Left forelimb (tissue), 1 donor: ENCODE measurements around the gene ELMO1.

Source experiments
- DNase-seq: peaks from one replicate; pipeline ENCODE4 v3.0.0-alpha.2; 2018; ENCODE audit warnings: low spot score

Gene ELMO1

GRCh38 chr7:37096341-37096740 lies 352.3 kb downstream of the ELMO1 start:
- DNase-seq: no peak

GRCh38 chr7:37095122-37095521 lies 353.5 kb downstream of the ELMO1 start:
- DNase-seq: no peak

GRCh38 chr7:37093257-37093656 lies 355.4 kb downstream of the ELMO1 start:
- DNase-seq: no peak

- no peak for DNase-seq
These were observed 356.1 kb downstream of the ELMO1 start for GRCh38 chr7:37092548-37092947.

GRCh38 chr7:37089972-37090371 lies 358.7 kb downstream of the ELMO1 start:
- DNase-seq: no peak

GRCh38 chr7:37085600-37085999 lies 363.1 kb downstream of the ELMO1 start:
- no peak for DNase-seq

- no peak for DNase-seq
These were observed 364.4 kb downstream of the ELMO1 start for GRCh38 chr7:37084303-37084702.

GRCh38 chr7:37083311-37084096 lies 365.2 kb downstream of the ELMO1 start:
- peak; percentile 71 for DNase-seq

GRCh38 chr7:37081436-37081835 lies 367.2 kb downstream of the ELMO1 start:
- DNase-seq: no peak

- no peak for DNase-seq
These were observed 369.2 kb downstream of the ELMO1 start for GRCh38 chr7:37079420-37079819.

- DNase-seq: no peak
These were observed 372.0 kb downstream of the ELMO1 start for GRCh38 chr7:37076668-37077067.

GRCh38 chr7:37074370-37074769 lies 374.3 kb downstream of the ELMO1 start:
- no peak for DNase-seq

- DNase-seq: no peak
These were observed 377.5 kb downstream of the ELMO1 start for GRCh38 chr7:37071124-37071523.

- no peak for DNase-seq
These were observed 378.2 kb downstream of the ELMO1 start for GRCh38 chr7:37070471-37070870.

- DNase-seq: no peak
These were observed 378.6 kb downstream of the ELMO1 start for GRCh38 chr7:37070031-37070430.

- DNase-seq: no peak
These were observed 379.3 kb downstream of the ELMO1 start for GRCh38 chr7:37069336-37069735.

- DNase-seq: no peak
These were observed 379.8 kb downstream of the ELMO1 start for GRCh38 chr7:37068902-37069301.

- no peak for DNase-seq
These were observed 380.6 kb downstream of the ELMO1 start for GRCh38 chr7:37068038-37068437.

- DNase-seq: no peak
These were observed 382.8 kb downstream of the ELMO1 start for GRCh38 chr7:37065779-37066271.

- no peak for DNase-seq
These were observed 386.2 kb downstream of the ELMO1 start for GRCh38 chr7:37062560-37062859.

GRCh38 chr7:37061849-37062559 lies 386.7 kb downstream of the ELMO1 start:
- DNase-seq: no peak

GRCh38 chr7:37056234-37056912 lies 392.3 kb downstream of the ELMO1 start:
- no peak for DNase-seq
